ENCODE results near the gene LGI1. TPM values are rescaled to one million over a fixed set of nuclear protein-coding genes. Genes with fewer than 3 reads are reported as not detected.

LGI1 gene
- not detected for total RNA-seq
- long read RNA-seq: 0 reads

DNA sequence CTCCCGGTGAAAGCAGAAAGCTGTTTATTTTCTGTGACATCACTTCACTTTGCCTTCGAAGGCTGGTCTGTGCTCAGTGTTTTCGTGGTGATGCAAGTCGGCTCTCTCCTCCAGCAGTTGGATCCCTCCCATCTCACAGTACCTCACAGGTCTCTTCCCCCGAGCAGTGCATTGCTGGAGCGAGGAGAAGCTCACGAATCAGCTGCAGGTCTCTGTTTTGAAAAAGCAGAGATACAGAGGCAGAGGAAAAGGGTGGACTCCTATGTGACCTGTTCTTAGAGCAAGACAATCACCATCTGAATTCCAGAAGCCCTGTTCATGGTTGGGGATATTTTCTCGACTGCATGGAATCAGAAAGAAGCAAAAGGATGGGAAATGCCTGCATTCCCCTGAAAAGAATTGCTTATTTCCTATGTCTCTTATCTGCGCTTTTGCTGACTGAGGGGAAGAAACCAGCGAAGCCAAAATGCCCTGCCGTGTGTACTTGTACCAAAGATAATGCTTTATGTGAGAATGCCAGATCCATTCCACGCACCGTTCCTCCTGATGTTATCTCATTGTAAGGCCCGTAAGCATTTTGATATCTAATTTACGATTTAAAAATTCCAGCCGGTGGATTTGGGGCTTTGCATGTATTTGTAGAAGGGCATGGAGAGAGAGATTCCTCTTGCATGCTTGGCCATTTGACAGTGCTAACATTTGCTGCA, at the start of gene LGI1:
TSS of gene LGI1 (plus strand) at position 136 of the 707 bp plus-strand sequence. CDS start at position 345, 209 bp downstream.
- intact Hi-C loops (cut with micrococcal nuclease): no loop called here
- DNase-seq (no peak), ATAC-seq (no peak)

DNA sequence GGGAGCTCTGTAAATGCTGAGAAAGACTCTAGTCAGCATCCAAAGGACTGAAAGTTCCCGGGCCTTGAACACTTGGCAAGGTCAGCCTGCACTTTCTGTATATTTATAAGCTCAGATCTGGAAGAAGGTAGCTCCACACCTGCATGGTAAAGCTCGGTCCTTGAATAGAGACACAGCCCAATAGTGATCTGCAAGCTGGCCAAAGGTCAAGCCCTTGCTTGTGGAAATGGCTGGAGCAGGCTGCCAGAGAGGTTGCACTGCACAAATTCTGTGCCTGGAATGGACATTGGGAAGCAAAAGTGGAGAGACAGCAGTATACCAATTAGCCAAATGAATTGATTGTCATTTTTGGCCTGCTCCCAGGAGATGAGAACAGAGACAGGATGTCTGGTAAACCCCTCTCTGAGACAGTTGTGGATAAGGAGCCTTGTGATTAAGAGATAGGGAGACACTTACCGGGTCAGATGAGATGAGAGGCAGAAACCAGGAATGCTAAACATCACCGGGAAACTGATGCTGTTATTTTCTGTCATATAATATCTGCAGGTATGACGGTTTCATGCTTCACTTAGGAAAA, 47.3 kb upstream of the LGI1 start:
- no peak for DNase-seq
- intact Hi-C loops (cut with micrococcal nuclease): no loop called here

DNA sequence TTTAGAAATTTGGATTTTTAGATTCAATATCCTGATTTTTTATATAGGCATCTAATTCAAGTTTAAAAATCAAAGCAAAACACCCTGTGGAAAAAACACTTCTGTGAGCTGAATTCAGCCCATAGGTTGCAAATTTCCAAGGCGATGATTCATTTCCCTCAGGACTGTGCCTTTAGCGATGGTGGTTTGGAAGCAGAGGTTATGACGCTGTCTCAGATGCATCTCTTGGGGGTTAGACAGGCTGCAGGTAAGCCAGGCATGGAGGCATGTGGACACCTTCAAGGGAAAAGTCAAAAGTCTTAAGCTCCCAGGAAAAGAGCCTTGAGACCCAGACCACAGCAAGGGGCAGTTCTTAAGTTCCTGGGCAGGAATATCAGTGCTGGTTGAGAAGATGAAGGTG, 45.8 kb upstream of the LGI1 start:
- intact Hi-C loops (cut with micrococcal nuclease): no loop called here
- no peak for DNase-seq
- ATAC-seq: no peak

More for the DNA sequence above, 47.3 kb upstream of the LGI1 start:
- no peak for ATAC-seq

DNA sequence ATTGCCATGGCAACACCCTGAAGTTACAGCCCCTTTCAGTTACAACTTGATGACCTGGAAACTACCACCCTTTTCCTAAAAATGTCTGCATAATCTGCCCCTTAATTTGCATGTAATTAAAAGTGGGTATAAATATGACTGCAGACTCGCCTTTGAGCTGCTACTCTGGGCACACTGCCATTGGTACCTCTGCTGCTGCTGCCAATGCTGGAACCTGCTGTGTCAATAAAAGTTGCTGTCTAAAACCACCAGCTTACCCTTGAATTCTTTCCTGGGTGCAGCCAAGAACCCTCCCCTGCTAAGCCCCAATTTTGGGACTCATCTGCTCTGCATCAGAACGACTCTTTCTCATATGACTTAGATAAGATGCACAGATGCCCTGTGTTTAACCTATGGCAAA, 45.1 kb upstream of the LGI1 start:
- intact Hi-C loops (cut with micrococcal nuclease): no loop called here
- DNase-seq (no peak), ATAC-seq (no peak)

DNA sequence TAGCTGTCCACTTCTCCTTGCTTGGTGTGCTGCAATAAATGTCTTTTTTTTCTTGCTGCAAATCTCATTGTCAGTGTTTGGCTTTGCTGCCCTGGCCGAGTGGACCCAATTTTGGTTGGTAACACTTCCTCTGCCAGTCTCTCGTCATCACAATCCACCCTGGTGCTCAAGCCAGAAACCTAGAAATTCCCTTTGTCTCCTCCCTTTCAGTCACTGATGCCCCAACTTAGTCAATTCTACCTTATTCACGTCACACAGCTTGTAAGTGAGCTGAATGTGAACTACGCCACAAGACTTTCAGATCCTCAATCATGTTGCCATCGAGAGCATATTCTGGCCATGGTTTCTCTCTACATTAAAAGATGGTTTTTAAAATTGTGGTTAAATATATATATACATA, 42.4 kb upstream of the LGI1 start:
- ATAC-seq (no peak), DNase-seq (no peak)
- intact Hi-C loops (cut with micrococcal nuclease): no loop called here

DNA sequence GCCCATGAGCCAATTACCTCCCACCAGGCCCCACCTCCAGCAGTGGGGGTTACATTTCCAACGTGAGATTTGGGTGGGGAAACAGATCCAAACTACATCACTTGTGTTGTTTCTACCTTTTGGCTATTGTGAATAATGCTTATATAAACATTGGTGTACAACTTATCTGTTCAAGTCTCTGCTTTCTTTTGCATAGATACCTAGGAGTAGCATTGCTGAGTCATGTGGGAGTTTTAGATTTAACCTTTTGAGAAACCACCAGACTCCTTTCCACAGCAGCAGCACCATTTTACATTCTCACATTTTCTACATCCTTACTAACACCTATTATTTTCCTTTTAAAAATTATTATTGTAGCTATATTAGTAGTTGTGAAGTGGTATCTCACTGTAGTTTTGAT, 41.0 kb upstream of the LGI1 start:
- DNase-seq (no peak), ATAC-seq (no peak)
- intact Hi-C loops (cut with micrococcal nuclease): no loop called here

DNA sequence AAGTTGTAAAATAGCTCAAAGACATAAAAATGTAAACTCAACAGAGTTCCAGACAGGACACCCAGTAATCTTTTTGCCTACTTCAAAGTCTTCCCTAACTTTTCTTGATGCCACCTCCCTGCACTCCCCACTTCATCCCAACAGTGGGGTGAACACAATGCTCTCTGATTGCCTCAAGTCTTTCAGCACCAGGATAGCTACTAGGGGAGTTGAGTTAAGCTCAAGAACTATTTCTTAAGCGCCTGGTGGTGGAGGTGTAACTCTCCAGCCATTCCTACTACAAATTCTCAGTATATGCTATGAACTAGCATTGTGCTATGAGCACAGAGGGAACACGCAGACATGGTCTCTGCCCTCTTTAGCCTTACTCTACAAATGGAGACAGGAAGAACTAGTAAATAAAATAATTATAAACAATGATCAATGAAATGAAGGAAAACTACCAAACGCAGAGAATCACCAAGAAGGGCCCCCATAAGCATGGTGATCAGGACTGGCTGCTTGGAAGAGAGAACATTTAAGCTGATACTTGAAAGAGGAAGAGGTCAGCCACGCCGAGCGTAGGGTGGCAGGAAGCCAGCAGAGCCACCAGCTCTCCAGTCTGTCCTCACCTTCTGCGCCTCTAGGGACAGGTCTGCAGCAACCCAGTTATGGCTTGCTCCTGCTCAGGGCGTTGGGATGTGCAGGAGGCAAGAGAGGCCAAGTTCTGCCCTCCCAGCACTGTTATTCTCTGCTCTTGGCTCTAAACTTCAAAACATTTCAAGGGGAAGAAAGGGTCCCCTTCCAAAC, 38.6 kb upstream of the LGI1 start:
- ATAC-seq (no peak), DNase-seq (peak; percentile 44)
- intact Hi-C loops (cut with micrococcal nuclease): no loop called here

DNA sequence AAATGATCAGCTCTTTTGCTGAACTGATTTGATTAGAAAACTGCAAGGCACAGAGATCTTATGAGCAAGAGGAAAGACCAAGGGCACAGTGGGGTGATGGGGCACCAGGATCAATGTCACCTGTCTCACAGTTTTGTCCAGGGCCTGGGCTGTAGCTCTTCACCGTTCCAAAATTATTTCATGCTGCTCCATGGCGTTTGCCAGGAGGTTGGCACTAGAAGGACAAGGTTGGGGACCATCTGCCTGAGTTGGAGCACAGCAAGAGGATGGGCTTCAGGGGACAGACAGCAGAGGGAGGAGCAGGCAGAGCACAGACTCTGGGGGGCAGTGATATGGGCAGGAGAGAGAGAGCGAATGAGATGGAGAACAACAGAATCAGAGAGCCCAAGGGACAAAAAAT, 37.8 kb upstream of the LGI1 start:
- ATAC-seq (no peak), DNase-seq (no peak)
- intact Hi-C loops (cut with micrococcal nuclease): no loop called here

DNA sequence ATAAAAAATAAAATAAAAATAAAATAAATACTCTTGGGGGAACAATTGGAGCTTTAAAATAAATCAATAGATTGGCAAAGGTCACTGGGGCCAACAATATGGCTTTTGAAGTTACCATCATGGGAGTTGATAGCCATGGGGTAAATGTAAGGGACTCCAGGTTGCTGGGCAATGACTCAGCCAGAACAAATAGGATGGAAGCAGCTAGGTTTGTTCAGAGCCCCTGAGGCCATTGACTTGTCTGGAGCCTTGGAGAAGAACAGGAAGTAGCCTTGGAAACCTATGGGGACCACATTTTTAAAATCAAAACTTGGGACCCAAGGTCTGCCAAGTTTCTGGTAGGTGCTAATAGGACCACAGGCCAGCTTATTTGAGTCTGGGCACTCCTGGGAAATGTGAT, 35.2 kb upstream of the LGI1 start:
- DNase-seq: no peak
- intact Hi-C loops (cut with micrococcal nuclease): no loop called here
- no peak for ATAC-seq

DNA sequence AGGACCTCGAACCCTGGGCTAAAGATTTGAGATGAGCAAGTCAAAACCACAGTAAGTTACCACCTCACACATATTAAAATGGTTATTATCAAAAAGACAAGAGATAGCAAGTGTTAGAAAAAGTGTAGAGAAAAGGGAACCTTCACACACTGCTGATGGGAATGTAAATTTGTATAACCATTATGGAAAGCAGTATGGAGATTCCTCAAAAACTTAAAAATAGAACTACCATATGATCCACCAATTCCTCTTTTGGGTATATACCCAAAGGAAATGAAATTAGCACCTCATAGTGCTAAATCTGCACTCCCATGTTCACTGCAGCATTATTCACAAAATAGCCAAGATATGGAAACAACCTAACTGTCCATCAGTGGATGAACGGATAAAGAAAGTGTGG, 34.6 kb upstream of the LGI1 start:
- DNase-seq (no peak), ATAC-seq (no peak)
- intact Hi-C loops (cut with micrococcal nuclease): no loop called here

DNA sequence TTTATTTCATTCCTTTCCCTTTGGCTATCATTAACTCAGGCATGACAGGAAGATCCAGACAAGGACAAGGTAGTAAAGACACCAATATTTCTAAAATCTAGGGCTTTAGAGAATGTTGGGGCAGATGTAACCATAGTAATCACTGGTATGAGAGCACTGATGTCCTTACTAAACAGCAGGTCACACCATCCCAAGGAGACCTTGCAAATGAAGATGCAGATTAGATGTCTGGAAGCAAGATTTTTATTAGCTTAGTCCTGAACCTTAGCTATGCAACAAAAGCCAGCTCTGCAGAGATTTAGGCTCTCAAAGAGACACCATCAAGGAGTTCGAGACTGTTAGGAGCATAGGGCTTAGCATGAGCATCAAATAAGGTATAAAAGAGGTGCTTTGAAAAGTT, 31.7 kb upstream of the LGI1 start:
- DNase-seq (no peak), ATAC-seq (no peak)
- intact Hi-C loops (cut with micrococcal nuclease): no loop called here

DNA sequence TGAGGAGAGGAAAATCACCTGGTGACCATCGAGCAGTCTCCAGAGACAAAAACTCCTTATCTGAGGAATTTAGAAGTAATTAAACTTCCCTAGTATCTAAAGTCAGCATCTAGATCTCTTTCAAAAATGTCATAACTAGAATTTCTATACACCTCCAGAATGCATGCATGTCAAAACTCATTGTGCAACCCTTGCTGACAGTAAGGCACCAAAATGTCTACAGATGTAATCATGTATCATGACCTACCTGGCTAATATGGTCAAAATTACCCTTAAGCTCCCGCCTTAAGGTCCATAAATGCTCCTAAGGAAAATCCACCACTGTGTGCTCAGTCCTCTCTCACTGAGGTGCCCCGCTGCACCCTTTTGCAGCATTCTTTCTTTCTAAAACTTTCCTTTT, 16.4 kb upstream of the LGI1 start:
- DNase-seq (no peak), ATAC-seq (no peak)
- intact Hi-C loops (cut with micrococcal nuclease): no loop called here

DNA sequence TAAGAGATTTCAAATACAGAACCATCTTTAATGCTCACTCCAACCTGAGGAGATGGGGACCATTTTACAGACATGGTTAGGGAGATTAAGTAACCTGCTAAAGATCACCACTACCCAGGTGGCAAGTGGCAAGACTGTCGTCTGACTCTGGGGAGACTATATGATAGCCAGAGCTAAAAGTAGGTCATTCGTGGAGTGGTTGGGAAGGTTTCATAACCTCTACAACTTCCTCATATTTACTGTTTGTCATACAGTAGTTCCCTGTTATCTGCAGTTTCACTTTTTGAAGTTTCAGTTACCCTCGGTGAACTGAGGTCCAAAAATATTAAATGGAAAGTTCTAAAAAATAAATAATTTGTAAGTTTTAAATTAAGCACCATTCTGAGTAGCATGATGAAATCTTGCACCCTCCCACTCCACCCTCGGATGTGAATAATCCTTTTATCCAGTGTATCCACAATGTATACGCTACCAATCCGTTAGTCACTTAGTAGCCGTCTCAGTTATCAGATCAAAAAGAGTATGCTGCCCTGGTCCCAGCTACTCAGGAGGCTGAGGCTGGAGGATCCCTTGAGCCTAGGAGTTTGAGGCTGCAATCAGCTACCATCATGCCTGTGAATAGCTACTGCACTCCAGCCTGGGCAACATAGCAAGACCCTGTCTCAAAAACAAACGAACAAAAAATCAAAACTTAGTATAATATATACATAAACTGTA, 14.9 kb upstream of the LGI1 start:
- DNase-seq (no peak), ATAC-seq (peak; percentile 26)
- intact Hi-C loops (cut with micrococcal nuclease): no loop called here

DNA sequence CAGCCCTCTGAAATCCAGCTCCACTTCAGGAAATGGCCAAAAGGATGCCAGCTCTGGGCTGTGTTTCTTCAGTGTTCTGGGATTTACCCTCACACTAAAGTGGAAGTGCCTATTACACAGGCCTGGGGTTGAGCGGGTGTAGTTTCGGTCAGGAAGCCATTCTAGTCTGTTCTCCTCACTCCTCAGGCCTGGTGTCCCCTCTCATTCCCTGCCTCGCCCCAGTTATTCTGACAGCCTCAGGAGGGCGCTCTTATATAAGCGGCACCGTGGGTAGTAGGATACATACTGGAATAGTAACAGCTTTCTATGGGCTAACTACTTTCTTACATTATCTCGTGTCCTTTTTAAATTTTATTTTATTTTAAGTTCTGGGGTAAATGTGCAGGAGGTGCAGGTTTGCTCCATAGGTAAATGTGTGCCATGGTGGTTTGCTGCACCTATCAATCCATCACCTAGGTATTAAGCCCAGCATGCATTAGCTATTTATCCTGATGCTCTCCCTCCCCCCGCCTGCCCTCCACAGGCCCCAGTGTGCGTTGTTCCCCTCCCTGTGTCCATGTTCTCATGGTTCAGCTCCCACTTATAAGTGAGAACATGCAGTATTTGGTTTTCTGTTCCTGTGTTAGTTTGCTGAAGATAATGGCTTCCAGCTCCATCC, 12.2 kb upstream of the LGI1 start:
- DNase-seq (no peak), ATAC-seq (peak; percentile 25)
- intact Hi-C loops (cut with micrococcal nuclease): no loop called here

DNA sequence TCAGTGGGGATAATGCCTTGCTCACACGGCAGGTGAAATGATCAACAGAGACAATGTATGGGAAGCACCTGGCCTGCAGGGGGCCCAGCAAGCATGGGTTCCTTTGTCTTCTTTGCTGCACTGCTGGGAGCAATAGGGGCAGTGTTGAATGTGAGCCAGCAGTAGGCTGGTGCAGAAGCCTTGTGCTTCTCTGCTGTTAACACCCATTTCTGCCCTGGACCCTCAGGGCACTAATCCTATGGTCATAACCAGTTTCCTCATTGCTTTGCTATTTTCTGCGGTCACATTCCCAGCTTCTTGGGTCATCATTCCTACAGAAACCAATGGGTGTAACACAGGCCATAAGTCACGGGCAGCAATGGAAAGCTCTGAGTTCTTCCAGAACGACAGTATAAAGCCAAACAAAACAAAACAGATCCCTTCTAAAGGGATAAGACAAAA, 10.9 kb upstream of the LGI1 start:
- intact Hi-C loops (cut with micrococcal nuclease): no loop called here
- ATAC-seq: no peak
- DNase-seq: no peak

DNA sequence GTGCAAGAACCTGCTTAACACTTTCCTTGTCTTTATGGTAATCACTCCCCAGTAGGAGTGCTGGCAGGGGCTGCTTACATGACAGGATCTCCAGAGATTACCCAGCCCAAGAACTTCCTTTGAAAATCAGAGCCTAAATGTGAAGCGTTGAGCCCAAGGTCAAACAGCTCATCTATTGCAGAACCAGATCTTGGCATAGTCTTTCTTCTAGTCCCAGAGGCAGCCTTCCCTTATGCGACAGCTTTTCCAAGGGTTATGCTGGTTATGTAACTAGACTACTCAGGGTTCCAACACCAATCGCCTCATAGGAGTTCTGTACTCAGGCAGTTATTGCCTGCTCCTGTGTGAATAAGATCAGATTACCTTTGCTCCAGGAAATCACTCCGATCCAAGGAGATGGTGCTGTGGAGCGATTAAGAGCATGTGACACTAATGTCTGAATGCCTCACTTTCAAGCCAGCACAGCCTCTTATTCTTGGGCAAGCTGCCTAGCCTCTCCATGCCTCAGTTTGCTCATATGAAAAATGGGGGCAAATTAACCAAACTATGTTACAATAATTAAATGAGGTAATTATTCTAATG, 8.4 kb upstream of the LGI1 start:
- intact Hi-C loops (cut with micrococcal nuclease): no loop called here
- ATAC-seq (no peak), DNase-seq (no peak)

DNA sequence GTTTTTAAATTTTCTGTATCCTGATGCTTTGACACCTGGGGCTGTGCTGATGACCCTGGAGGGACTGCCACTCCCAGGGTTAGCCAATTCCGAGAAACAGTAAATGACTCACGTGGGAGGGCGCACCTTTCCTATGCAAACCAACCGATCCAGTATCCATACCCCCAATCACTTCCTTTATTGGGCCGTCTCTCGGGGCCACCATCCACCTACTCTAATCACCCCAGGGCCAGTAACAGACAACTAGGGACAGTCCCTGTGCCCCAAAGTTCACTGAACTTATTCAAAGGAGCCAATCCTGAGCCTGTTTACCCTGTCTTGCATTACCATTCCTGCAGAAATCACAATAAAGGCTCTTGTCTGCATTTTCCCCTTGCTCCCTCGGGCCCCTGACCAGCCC, 6.6 kb upstream of the LGI1 start:
- DNase-seq: no peak
- intact Hi-C loops (cut with micrococcal nuclease): no loop called here
- ATAC-seq: no peak

DNA sequence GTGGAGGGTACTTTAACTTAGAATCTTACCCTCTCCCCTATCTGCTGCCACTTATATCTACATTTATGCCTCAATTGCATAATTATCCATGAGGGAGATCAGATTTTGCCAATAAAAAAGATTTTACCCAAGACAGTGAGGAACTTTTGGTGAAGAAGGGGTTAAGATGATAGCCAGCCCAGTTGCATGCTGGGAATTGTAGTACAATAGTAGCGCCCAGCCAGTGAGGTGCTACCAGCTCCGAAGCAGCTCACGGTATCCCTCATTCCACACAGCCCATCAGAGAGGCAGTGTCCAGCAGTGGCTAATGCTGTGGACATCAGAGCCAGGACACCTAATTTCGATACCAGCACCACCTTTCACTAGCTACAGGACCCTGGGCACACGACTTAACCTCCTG, 5.9 kb upstream of the LGI1 start:
- ATAC-seq (no peak), DNase-seq (no peak)
- intact Hi-C loops (cut with micrococcal nuclease): no loop called here

DNA sequence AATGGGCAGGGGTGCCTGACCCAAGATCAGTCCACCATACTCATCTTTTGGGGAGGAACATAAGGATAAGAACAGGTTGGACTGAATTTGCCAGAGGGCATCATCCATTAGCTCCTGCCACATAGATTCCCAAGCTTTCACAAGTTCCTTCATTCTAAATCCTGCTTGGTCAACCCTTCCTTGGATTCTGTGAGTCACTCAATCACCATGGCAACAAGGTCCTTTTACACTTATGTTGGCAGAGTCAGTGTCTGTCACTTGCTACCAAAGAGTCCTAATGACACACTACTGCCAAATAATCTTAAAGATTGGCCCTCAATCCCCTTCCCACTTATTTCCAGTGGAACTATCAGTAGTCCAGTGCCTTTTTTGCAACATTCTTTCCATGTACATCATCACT, 5.0 kb upstream of the LGI1 start:
- ATAC-seq: no peak
- intact Hi-C loops (cut with micrococcal nuclease): no loop called here
- DNase-seq: no peak

Data from left ventricle myocardium superior (tissue), 1 donor.